HG03108 (cell line): Measurements from ENCODE around the gene PPP1R27.
A peak's percentile ranks its signal among the peaks of the same experiment; 100 is the strongest.
"Not testable (repeated sequence)": the region's sequence is repeated elsewhere in the genome, so short reads cannot be mapped to it uniquely, and the experiment has no call there.

ENCODE experiments used
- ATAC-seq: cut with Tn5 transposase; IDR thresholded peaks from one replicate; pipeline ENCODE4 v1.9.1; 2021; ENCODE audit warnings: moderate library complexity; ENCODE audit not compliant: unreplicated experiment

The PPP1R27 gene

DNA sequence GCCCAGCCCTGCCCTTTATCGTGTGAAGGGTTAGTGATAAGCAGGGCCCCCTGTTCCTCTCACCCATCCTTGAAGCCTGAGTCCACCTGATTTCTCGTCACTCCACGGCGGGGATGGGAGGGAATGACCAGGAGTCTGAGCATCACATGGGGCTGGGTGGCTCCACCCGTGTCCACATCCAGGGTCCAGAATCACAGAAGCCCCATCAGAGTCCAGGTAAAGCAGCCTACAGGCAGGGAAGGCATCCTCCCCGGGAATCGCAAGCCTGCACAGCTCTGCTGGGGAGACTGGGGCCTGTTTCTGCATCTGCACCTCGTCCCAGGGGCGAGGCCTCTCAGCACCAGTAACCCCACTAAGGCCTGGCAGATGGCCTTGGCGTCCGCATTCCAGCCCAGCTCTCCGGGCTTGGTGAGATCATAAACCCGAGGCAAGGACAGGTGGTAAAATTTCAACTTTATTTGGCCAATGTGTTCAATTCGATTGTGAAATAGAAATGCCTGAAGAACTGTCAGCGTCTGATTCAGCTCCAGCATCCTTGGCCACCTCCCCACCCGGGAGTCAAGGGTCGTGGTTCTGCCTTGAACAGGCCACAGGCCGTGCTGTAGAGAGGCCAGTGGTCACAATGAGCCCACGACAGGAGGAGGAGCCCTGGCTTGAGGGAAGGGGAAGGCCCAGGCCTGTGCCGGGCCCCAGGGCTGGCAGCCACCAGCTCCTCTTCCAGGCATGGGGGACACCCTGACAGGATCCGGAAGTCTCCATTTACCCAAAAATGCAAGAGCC is 8.1 kb upstream of the PPP1R27 start:
- no peak for ATAC-seq

GRCh38 chr17:81842378-81842724 is 7.5 kb upstream of the PPP1R27 start:
- no peak for ATAC-seq

DNA sequence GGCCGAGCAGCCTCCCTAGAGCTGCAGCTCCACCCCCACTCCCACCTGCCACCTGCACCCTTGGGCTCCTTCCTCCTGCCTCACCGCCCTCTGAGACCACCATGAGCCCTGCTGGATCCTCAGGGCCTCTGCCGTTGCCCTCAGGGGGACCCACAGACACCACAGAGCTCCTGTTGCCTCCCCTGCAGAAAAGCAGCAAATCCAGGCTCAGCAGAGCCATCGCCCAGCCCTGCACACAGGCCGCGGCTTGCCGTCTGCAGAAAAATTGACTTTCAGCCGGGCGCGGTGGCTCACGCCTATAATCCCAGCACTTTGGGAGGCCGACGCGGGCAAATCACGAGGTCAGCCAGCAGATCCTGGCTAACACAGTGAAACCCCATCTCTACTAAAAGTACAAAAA is 7.0 kb upstream of the PPP1R27 start:
- ATAC-seq = no peak

DNA sequence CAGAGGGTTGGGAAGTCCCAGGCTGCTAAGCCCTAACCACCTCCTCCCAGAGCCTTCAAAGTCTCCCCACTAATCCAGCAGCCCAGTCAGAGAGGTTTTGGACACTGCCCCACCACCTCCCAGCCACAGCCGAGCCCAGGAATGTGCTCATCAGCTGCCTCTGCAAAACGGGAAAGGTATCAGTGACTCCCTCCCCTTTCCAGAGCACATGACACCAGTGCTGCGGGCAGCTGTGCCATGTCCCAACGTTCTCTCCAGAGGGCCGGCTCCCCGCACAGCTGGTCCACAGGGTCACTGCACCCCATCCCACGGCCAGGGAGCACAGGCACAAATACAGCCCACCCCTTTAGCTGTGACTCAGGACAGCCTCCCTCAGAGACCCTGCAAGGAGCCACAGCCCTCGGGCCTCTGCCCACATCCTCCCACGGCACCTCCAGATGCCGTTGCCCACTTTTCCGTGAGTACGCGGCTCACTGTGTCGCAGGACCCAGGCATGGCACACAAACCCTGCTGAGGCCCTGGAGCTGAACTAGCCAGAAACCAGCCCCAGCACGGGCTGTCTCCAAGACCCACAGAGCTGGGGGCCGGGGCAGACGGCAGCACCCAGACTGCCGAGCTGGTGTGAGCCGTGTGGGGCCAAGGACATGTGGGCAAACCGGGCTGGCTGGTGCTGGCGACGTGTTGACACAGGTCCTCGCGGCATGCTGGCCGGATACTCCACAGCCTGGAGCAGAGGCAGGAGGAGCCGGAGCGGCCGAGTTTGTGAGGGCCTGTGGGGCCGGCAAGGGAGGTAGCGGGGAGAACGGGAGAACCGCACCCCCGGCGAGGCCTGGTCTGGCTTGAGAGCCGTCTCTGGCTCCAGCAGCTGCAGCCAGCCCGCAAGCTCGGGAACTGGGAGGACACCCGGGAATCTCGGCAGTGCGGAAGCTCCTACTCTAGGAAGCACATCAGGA is 6.3 kb upstream of the PPP1R27 start:
- ATAC-seq = no peak

- ATAC-seq = not testable (repeated sequence)
Measured at GRCh38 chr17:81840059-81840458, 5.2 kb upstream of the PPP1R27 start.

GRCh38 chr17:81839301-81839700 is 4.5 kb upstream of the PPP1R27 start:
- no peak for ATAC-seq

DNA sequence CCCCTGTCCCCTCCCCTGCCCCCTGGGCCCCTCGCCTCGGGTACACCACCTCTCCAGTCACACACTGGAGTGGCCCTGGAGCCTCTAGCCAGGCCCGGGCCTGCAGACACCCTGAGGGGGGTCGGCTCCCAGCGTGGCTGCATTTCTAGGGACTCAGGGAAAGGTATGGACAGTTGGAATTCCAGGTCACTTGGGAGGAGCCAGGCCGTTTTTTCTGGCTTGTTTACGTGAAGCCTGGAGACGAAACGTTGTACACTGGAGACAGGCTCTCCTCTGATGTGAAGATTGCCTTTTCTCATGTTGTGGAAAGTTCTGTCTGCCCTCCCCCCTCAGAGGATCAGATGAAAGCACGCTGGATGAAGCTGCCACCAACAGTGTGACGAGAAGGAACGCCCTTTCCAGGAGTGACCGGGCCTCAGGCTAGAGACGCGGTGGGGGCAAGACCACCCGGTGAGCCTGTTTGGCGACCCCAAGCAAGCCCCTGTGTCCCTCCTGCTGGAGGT is 4.0 kb upstream of the PPP1R27 start:
- ATAC-seq = no peak

DNA sequence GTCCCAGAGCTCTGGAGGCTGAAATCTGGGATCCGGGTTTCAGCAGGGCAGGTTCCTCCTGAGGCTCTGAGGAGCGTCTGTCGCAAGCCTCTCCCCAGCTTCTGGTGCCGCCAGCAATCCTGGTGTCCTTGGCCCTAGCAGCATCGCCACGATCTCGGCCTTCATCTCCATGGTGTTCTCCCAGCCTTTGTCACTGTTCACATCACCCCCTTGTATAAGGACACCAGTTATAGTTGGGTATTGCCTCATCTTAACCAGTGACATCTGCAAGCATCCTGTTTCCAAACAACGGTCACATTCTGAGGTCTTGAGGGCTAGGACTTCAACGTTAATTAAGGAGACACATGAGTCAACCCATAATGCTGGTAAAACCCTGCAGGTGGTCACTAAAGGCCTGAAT is 2.8 kb upstream of the PPP1R27 start:
- ATAC-seq = no peak

DNA sequence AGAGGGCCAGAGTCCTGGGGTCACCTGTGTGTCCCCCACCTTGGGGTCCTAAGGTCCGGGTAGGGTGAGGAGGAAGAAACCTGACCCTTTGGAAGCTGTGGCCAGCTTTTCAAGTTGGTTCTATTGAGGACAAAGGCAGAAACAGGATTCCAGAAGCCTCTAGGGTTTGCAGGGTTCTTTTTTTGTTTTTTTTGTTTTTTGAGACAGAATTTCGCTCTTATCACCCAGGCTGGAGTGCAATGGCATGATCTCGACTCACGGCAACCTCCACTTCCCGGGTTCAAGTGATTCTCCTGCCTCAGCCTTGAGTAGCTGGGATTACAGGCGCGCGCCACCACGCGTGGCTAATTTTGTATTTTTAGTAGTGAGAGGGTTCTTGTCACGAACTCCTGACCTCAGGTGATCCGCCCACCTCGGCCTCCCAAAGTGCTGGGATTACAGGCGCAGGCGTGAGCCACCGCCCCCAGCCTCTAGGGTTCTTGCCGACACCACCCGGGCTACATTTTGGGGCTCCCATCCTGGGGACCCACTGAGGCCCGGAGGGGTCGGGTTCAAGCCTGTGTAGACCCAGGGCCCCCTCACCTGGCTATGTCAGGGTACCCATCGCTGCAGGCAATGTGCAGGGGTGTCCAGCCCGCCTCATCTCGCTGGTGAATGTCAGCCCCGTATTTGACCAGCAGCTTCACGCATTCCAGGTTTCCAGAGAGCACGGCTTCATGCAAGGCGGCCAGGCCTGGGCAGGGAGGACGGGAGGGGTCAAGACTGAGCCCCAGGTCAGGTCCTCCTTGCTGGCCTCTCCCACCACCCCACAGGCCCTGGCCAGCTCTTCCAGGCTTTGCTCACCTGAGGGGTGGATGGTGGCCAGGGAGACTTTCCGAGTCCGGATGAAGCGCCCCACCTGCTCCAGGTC is 674 bp downstream of the PPP1R27 start:
- ATAC-seq = no peak

- ATAC-seq = no peak
Measured at GRCh38 chr17:81833160-81833920, 1.5 kb downstream of the PPP1R27 start, which contains the start of gene MCRIP1. MCRIP1 (minus strand) TSS chr17:81833291; CDS start chr17:81824506, 8,785 bp downstream.

DNA sequence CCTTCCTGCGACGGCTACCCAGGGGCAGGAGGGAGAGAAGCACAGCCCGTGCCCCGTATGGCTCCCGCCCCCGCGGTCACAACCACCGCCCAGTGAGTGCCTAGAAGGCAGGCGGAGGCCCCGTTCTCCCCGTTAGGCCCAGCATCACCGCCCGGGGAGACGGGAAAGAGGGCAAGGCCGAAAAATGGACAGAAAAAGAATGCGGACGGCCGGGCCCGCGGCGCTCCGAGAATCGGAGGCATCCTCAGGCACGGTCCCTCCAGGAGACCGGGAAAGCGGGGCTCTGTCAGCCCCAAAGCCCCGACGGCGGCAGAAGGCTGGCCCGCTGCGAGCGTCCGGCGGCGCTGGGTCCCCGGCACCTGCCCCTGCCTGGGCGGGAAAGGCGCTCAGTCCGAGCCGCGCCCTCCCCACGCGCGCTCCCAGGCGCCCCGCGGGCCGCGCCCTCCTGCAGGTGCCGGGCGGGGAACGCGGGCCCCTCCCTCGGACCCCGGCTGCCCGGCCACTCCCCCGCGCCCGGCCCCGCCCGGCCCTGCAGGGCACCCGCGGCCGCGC is 2.2 kb downstream of the PPP1R27 start:
- peak; percentile 68 for ATAC-seq

DNA sequence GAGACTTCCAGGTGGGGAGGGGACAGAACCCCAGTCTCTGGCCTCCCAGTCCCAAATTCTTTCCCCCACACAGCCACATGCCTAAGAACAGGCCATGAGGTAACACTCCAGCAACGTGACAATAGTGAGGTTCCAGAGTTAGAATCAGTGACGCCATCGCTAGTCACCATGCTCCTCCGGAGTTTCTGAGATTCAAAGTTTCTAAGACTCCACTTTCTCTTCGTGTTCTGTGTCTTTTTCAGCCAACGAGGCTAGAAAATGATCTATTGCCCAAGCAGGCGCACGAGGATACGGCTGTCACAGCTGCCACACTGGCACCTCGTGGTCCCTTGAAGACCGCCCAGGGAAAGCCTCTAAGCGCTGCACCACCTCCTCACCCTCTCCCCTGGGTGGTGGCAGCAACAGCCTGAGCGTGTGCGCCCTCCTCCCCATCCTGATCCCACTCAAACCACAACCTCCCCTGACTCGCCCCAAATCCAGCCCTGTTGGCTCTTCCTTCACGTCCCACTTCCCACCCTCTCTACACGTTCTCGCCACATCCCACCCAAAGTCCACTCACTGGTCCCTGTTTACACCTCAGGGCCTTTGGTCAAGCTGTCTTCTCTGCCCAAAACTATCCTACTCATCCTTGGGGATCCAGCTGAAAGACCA is 2.8 kb downstream of the PPP1R27 start:
- ATAC-seq = no peak

DNA sequence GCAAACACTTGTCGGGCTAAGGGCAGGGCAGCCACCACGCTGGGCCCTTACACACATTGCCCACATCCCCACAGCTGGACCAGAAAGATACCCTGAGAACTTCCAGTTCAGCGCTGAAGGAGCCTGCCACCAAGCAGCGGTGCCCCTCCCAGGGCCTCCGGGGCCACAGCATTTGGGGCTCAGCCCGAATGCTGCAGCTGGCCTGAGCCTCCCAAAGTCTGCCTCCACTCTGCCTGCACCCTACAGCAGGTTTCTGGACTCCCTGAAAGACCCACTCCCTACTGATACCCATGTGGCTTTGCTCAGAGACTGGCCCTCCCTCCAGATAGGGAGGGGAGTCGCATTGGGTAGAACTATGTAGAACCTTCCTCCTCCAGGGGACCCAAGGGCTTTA is 3.3 kb downstream of the PPP1R27 start:
- ATAC-seq = no peak

DNA sequence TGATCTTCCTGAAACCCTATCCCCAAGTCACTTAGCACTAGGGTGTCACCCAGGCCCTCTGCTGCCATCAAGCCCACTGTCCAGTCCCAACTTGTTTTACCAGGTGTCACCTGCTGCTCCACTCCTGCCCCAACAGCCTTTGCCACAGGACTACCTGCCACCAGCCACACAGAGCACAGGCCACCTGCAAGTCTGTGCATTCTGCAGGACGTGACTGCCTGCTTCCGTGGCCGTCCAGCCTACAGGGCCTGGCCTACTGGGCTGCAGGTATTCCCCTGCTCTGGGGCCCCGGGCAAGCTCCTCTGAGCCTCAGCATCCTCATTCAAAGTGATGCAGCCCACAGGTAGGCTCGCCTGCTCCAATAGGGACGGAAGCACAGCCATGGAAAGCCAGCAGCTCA is 5.0 kb downstream of the PPP1R27 start:
- no peak for ATAC-seq

DNA sequence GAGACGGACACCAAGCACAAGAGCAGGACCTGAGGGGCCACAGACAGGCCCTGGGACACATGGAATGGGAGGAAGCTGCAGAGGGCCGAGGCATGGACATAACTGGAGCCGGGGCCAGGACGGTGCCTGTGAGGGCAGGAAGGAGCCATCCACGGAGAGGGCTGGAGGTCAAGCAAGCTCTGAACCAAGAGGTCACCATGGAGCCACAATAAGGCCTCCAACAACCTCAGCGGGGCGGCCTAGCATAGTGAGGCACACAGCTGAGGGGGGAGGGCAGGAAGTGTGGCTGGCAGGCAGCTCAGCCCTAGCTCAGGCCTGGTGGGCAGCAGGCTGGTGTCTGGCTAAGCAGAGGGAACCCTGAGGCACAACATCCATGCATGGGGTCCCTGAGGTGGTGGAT is 6.2 kb downstream of the PPP1R27 start:
- no peak for ATAC-seq

DNA sequence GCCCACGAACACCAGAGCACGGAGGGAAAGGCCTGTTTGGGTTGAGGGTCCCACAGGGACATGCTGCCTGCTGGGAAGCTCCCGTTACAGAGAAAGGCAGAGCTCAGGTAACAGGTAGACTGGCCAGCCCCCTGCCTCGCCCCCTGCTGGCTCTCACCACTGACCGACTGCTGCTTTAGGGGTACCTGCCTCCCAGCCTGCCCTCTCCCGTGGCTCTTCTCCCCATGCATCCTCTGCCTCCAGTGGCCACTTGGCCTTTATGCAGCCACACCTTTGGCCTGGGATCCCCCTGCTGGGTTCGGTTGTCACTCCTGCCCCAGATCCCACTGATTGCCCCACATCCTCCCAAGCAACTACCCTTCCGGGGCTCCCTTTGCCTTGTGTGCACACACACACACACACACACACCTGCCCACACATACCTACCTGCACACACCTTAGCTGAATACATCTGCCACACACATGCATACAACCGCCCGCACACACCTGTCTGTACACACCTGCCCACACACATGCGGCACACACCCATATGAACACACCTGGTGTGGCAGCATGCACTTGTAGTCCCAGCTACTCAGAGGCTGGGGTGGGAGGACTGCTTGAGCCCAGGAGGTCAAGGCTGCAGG is 8.9 kb downstream of the PPP1R27 start:
- ATAC-seq = no peak

DNA sequence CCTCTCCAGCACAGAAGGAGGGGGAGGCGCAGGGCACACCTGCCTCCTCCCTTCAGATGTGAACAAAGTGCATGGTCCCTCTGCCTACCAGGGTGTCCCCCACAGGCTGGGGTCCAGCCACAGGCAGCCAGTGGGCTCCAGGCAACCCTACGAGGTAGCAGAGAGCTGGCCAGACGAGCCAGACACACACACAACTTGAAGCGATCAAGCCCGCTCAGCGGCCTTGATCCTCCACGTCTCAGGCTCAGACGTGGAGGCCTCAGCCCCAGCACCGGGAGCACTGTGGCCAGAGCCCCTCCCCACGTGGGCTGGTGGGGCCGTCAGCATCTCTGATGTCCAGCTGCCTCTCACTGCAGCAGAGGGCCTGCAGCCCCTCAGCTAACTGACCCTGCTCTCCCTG is 10.3 kb downstream of the PPP1R27 start:
- no peak for ATAC-seq

- no peak for ATAC-seq
Measured at GRCh38 chr17:81823820-81824550, 10.9 kb downstream of the PPP1R27 start.
